H4 (cell line): Measurements from ENCODE around the gene SLC3A2. TPM values are rescaled to one million over a fixed set of nuclear protein-coding genes. Genes with fewer than 3 reads are reported as not detected.
A peak's percentile ranks its signal among the peaks of the same experiment; 100 is the strongest.
"Not testable (repeated sequence)": the region's sequence is repeated elsewhere in the genome, so short reads cannot be mapped to it uniquely, and the experiment has no call there.

Experiments used
- DNase-seq: peaks from one replicate; pipeline ENCODE4 v3.0.0-alpha.2; 2015; ENCODE audit warnings: low spot score
- total RNA-seq: library from RNA; depleted of rRNA; stranded (reverse); fragments of >200 nt; shearing (Covaris generic); gene quantifications from 2 replicates; pipeline ENCODE4 v1.2.3, GENCODE V29; 2014; rRNA removed

The SLC3A2 gene
- total RNA-seq, 1 experiment from 2014 or later, result 478 TPM

GRCh38 chr11:62930666-62931065, 50.0 kb downstream of the SLC3A2 start:
- no peak for DNase-seq

- DNase-seq, result peak; percentile 24
These were observed 51.0 kb downstream of the SLC3A2 start for GRCh38 chr11:62931499-62932278.

- DNase-seq, result no peak
These were observed 52.6 kb downstream of the SLC3A2 start for GRCh38 chr11:62933285-62933684.

GRCh38 chr11:62933750-62934495, 53.2 kb downstream of the SLC3A2 start:
- no peak for DNase-seq

GRCh38 chr11:62934496-62934785, 53.7 kb downstream of the SLC3A2 start:
- no peak for DNase-seq

- DNase-seq, result not testable (repeated sequence)
These were observed 56.8 kb downstream of the SLC3A2 start for GRCh38 chr11:62937528-62937927.

Other genes starting within 250 kb of the SLC3A2 start
- 142 and 153 TPM in 2 replicates for gene GANAB, start 234.3 kb upstream of the SLC3A2 start, total RNA-seq
- gene INTS5, start 227.6 kb upstream of the SLC3A2 start, total RNA-seq, result 14.5 and 16.0 TPM in 2 replicates
- 100 and 130 TPM in 2 replicates for gene C11orf98, start 215.7 kb upstream of the SLC3A2 start, total RNA-seq
- 7.0 and 8.4 TPM in 2 replicates for gene CSKMT, start 215.6 kb upstream of the SLC3A2 start, total RNA-seq
- gene UQCC3, start 209.2 kb upstream of the SLC3A2 start, total RNA-seq, result 9.1 and 12.2 TPM in 2 replicates
- 3.7 and 5.1 TPM in 2 replicates for gene LBHD1, start 208.6 kb upstream of the SLC3A2 start, total RNA-seq
- gene UBXN1, start 201.8 kb upstream of the SLC3A2 start, total RNA-seq, result 93.7 and 110 TPM in 2 replicates
- 0.14 TPM in 1 of 2 replicates, not detected in the other for gene LRRN4CL, start 191.4 kb upstream of the SLC3A2 start, total RNA-seq
- gene BSCL2, start 173.5 kb upstream of the SLC3A2 start, total RNA-seq, result 128 TPM in 2 replicates
- gene GNG3, start 173.2 kb upstream of the SLC3A2 start, total RNA-seq, result 0.41 TPM in 1 of 2 replicates, not detected in the other
- 4.7 and 5.0 TPM in 2 replicates for gene HNRNPUL2, start 153.4 kb upstream of the SLC3A2 start, total RNA-seq
- 35.0 and 46.9 TPM in 2 replicates for gene TTC9C, start 152.4 kb upstream of the SLC3A2 start, total RNA-seq
- gene ZBTB3, start 126.7 kb upstream of the SLC3A2 start, total RNA-seq, result 6.9 and 7.5 TPM in 2 replicates
- gene POLR2G, start 119.3 kb upstream of the SLC3A2 start, total RNA-seq, result 140 and 182 TPM in 2 replicates
- 15.0 and 19.1 TPM in 2 replicates for gene TAF6L, start 109.5 kb upstream of the SLC3A2 start, total RNA-seq
- gene TMEM179B, start 93.5 kb upstream of the SLC3A2 start, total RNA-seq, result 77.5 and 85.5 TPM in 2 replicates
- 43.1 and 62.4 TPM in 2 replicates for gene TMEM223, start 88.9 kb upstream of the SLC3A2 start, total RNA-seq
- gene NXF1, start 75.5 kb upstream of the SLC3A2 start, total RNA-seq, result 25.1 and 31.1 TPM in 2 replicates
- gene STX5, start 48.8 kb upstream of the SLC3A2 start, total RNA-seq, result 22.3 and 26.3 TPM in 2 replicates
- not detected in 2 replicates for gene TEX54, start 48.1 kb upstream of the SLC3A2 start, total RNA-seq
- gene WDR74, start 41.3 kb upstream of the SLC3A2 start, total RNA-seq, result 60.1 and 63.7 TPM in 2 replicates
- not detected in 2 replicates for gene CHRM1, start 40.5 kb downstream of the SLC3A2 start, total RNA-seq
- not detected in 2 replicates for gene SLC22A6, start 104.1 kb downstream of the SLC3A2 start, total RNA-seq
- gene SLC22A8, start 134.9 kb downstream of the SLC3A2 start, total RNA-seq, result not detected in 2 replicates